Ishikawa (cell line): ENCODE data around the gene FAM168A.

Experiments
- CEBPB ChIP-seq: IDR thresholded peaks from 2 replicates; pipeline ENCODE4 v1.6.1; 2012
- CREB1 ChIP-seq: IDR thresholded peaks from 2 replicates; pipeline ENCODE4 v1.6.1; 2012; ENCODE audit warnings: low read depth
- EGR1 ChIP-seq: IDR thresholded peaks from 2 replicates; pipeline ENCODE4 v1.6.1; 2012
- EP300 ChIP-seq: IDR thresholded peaks from 2 replicates; pipeline ENCODE4 v1.6.1; 2012; ENCODE audit warnings: borderline replicate concordance
- FOXM1 ChIP-seq: IDR thresholded peaks from 2 replicates; pipeline ENCODE4 v1.6.1; 2012; ENCODE audit warnings: low read depth, borderline replicate concordance
- NFIC ChIP-seq: IDR thresholded peaks from 2 replicates; pipeline ENCODE4 v1.6.1; 2012
- RAD21 ChIP-seq: IDR thresholded peaks from 2 replicates; pipeline ENCODE4 v1.6.1; 2012; ENCODE audit warnings: low read depth
- TAF1 ChIP-seq: IDR thresholded peaks from 2 replicates; pipeline ENCODE4 v1.6.1; 2012; ENCODE audit warnings: low read depth, mild to moderate bottlenecking
- TCF12 ChIP-seq: IDR thresholded peaks from 2 replicates; pipeline ENCODE4 v1.6.1; 2012; ENCODE audit warnings: low read depth
- TEAD4 ChIP-seq: IDR thresholded peaks from 2 replicates; pipeline ENCODE4 v1.6.1; 2012
- YY1 ChIP-seq: IDR thresholded peaks from 2 replicates; pipeline ENCODE4 v1.6.1; 2012; ENCODE audit warnings: low read depth
- ZBTB7A ChIP-seq: IDR thresholded peaks from 2 replicates; pipeline ENCODE4 v1.6.1; 2012; ENCODE audit warnings: low read depth
- TF ChIP-seq, protein P1 (sequence below): IDR thresholded peaks from 2 replicates; pipeline ENCODE4 v1.6.1; 2012; ENCODE audit warnings: low read depth, mild to moderate bottlenecking
- TF ChIP-seq, protein P2 (sequence below): IDR thresholded peaks from 2 replicates; pipeline ENCODE4 v1.6.1; 2012
- TF ChIP-seq, protein P3 (sequence below): IDR thresholded peaks from 2 replicates; pipeline ENCODE4 v1.6.1; 2012

FAM168A gene

DNA sequence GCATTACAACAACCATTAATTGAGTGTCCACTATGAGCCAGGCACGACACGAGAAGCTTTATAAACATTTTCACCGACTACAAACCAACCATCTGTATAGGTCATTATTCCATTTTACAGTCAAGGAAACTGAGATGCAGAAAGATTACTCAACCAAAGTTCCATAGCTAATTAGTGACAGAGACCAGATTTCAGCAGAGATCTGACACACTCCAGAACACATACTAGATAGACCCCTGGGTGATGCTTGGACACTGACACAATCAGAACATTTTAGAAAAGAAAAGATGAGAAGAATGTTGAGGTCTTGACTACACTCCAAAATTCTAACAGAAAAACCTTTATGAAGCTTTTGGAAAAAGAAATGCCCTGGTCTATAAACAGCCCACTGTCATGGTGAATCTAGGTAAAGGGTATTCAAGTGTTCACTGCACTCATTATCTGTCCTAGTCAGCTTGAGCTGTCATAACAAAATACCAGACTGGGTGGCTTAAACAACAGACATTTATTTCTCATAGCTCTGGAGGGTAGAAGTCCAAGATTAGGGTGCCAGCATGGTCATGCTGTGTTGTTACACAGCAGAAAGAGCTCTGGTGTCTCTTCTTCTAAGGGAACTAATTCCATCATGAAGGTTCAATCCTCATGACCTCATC, 132.8 kb downstream of the FAM168A start:
- TF ChIP-seq, protein P1, sequence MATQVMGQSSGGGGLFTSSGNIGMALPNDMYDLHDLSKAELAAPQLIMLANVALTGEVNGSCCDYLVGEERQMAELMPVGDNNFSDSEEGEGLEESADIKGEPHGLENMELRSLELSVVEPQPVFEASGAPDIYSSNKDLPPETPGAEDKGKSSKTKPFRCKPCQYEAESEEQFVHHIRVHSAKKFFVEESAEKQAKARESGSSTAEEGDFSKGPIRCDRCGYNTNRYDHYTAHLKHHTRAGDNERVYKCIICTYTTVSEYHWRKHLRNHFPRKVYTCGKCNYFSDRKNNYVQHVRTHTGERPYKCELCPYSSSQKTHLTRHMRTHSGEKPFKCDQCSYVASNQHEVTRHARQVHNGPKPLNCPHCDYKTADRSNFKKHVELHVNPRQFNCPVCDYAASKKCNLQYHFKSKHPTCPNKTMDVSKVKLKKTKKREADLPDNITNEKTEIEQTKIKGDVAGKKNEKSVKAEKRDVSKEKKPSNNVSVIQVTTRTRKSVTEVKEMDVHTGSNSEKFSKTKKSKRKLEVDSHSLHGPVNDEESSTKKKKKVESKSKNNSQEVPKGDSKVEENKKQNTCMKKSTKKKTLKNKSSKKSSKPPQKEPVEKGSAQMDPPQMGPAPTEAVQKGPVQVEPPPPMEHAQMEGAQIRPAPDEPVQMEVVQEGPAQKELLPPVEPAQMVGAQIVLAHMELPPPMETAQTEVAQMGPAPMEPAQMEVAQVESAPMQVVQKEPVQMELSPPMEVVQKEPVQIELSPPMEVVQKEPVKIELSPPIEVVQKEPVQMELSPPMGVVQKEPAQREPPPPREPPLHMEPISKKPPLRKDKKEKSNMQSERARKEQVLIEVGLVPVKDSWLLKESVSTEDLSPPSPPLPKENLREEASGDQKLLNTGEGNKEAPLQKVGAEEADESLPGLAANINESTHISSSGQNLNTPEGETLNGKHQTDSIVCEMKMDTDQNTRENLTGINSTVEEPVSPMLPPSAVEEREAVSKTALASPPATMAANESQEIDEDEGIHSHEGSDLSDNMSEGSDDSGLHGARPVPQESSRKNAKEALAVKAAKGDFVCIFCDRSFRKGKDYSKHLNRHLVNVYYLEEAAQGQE: no peak
- no peak for TF ChIP-seq ZBTB7A
- TF ChIP-seq, protein P2, sequence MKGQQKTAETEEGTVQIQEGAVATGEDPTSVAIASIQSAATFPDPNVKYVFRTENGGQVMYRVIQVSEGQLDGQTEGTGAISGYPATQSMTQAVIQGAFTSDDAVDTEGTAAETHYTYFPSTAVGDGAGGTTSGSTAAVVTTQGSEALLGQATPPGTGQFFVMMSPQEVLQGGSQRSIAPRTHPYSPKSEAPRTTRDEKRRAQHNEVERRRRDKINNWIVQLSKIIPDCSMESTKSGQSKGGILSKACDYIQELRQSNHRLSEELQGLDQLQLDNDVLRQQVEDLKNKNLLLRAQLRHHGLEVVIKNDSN: no peak
- no peak for TF ChIP-seq RAD21
- no peak for TF ChIP-seq NFIC
- no peak for TF ChIP-seq CREB1
- TF ChIP-seq EP300: no peak
- no peak for TF ChIP-seq TEAD4
- TF ChIP-seq CEBPB: no peak
- TF ChIP-seq EGR1: no peak
- TF ChIP-seq TAF1: no peak
- no peak for TF ChIP-seq FOXM1
- no peak for TF ChIP-seq YY1
- no peak for TF ChIP-seq TCF12

DNA sequence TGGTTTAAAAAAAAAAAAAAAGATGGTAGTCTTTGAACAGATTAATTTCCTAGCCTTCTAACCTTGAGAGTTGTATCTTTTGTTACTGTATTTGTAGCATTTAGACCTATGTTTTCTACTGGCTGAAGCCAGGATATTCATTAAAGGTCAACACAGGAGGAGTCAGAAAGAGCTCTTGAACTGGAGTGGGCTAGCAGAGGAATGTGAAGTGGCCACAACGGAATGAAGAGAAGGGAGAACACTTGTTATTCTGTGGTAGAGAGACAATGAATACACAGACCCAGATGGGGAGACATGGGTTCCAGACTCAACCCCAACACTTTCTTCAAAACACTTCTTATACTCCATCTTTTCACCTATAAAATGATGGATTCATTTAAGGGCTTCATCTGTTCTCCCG, 133.6 kb downstream of the FAM168A start:
- TF ChIP-seq NFIC (no peak), EP300 (no peak), TAF1 (no peak)

DNA sequence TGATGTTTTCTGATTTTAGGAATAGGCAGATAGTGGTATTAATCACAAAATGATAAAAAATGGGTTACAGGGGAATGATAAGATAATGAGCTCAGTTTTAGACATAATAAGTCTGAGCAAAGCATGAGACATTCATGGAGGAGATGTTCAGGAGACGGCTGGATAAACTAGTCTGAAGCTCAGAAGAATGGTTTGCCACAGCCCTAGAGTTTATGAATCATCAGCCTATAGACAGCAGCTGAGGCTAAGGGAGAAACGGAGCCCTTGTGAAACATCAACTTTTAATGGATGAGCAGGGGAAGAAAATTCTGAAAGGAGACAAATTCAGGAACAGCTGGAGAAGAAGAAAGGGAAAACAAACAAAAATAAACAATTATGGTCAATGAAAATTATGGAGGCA, 134.6 kb downstream of the FAM168A start:
- TF ChIP-seq ZBTB7A (no peak), FOXM1 (no peak), TAF1 (no peak), TCF12 (no peak)
- TF ChIP-seq, protein P2: no peak

DNA sequence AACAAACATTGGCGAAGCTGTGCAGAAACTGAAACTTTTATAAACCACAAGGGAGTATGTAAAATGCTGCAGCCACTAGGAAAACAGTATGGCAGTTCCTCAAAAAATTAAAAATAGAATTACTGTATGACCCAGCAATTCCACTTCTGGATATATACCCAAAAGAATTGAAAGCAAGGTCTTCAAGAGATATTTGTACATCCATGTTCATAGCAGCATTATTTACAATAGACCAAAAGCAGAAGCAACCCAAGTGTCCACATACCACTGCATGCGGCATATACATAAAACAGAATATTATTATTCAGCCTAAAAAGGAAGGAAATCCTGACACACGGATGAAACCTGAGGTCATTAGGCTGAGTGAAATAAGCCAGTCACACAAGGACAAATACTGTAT, 135.9 kb downstream of the FAM168A start:
- TF ChIP-seq TAF1 (no peak), TCF12 (no peak), NFIC (no peak), TEAD4 (no peak), FOXM1 (no peak), EP300 (no peak), RAD21 (no peak), CREB1 (no peak), CEBPB (no peak), EGR1 (no peak), ZBTB7A (no peak), YY1 (no peak)
- TF ChIP-seq, protein P3, sequence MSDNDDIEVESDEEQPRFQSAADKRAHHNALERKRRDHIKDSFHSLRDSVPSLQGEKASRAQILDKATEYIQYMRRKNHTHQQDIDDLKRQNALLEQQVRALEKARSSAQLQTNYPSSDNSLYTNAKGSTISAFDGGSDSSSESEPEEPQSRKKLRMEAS: no peak
- TF ChIP-seq, protein P2: no peak
- TF ChIP-seq, protein P1: no peak

DNA sequence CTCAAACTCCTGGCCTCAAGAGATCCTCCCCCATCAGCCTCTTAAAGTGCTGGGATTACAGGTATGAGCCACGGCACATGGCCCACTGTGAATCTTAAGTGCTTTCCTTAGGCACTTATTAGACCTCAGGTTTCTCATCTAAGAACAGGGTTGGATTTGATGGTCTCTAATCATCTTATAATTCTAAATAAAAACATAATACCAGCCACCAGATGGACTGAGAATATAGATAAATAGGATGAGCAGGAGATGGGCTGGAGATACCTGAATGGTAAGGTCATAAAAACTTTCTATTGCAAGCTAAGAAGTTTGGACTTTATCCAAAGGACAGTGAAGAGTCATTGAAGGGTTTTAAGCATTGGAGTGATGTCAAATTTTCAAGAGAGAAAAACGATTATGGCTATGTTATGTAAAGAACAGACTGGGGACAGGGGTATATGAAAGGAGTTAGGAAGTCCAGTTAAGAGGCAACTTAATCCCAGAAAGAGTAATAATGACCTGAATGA, 136.5 kb downstream of the FAM168A start:
- TF ChIP-seq EGR1 (no peak), ZBTB7A (no peak), FOXM1 (no peak), CREB1 (no peak)
- TF ChIP-seq, protein P2: no peak
- TF ChIP-seq, protein P3: no peak
- TF ChIP-seq, protein P1: no peak
